WTC11 (cell line): Measurements from ENCODE around the gene PRKCE. TPM values are rescaled to one million over a fixed set of nuclear protein-coding genes. Genes with fewer than 3 reads are reported as not detected.

Source experiments
- ATAC-seq: fragments of 200-7000 bp; cut with Tn5 transposase; 2 replicates; pipeline ENCODE4 v1.10.0; 2021; ENCODE audit warnings: mild to moderate bottlenecking, moderate library complexity
- CTCF ChIA-PET: fragments of 300-600 bp; sonication (Branson Sonifier 250); formaldehyde crosslinking; loops from one replicate; lab custom pipeline; 2021; ENCODE audit warnings: antibody characterized with exemption; lab: Charles Lee
- POLR2A ChIA-PET: fragments of 350-600 bp; sonication (Branson Sonifier 250); formaldehyde crosslinking; loops from one replicate; lab custom pipeline; 2021; ENCODE audit warnings: antibody characterized with exemption; lab: Charles Lee
- DNase-seq: peaks from one replicate; pipeline ENCODE4 v3.0.0; 2021; ENCODE audit warnings: low spot score
- H3K27ac Mint-ChIP-seq: 2 replicates; pipeline ENCODE4 v1.8.0; 2021; ENCODE audit warnings: mixed read lengths
- H3K27me3 Mint-ChIP-seq: 2 replicates; pipeline ENCODE4 v1.8.0; 2021; ENCODE audit warnings: low read depth, mild to moderate bottlenecking, moderate library complexity, mixed read lengths
- H3K36me3 Mint-ChIP-seq: 2 replicates; pipeline ENCODE4 v1.8.0; 2021; ENCODE audit warnings: mixed read lengths
- H3K4me1 Mint-ChIP-seq: 2 replicates; pipeline ENCODE4 v1.8.0; 2022; ENCODE audit warnings: mixed read lengths
- H3K4me3 Mint-ChIP-seq: 2 replicates; pipeline ENCODE4 v1.8.0; 2021; ENCODE audit warnings: mild to moderate bottlenecking, moderate library complexity, mixed read lengths
- H3K9me3 Mint-ChIP-seq: 2 replicates; pipeline ENCODE4 v1.8.0; 2021; ENCODE audit warnings: mixed read lengths
- ATF1 ChIP-seq: sonication (generic); formaldehyde crosslinking; IDR thresholded peaks from 2 replicates; pipeline ENCODE4 v1.8.1; 2023; ENCODE audit warnings: mild to moderate bottlenecking, moderate library complexity, missing genetic modification reagents
- ATF3 ChIP-seq: sonication (generic); formaldehyde crosslinking; conservative IDR thresholded peaks from 2 replicates; pipeline ENCODE4 v1.8.1; 2022; ENCODE audit warnings: mild to moderate bottlenecking, missing genetic modification reagents
- CBFB ChIP-seq: sonication (generic); formaldehyde crosslinking; IDR thresholded peaks from 2 replicates; pipeline ENCODE4 v1.8.1; 2022; ENCODE audit warnings: mild to moderate bottlenecking, low read depth, missing genetic modification reagents
- CREB1 ChIP-seq: sonication (generic); formaldehyde crosslinking; IDR thresholded peaks from 2 replicates; pipeline ENCODE4 v1.8.0; 2023; ENCODE audit warnings: mild to moderate bottlenecking, missing genetic modification reagents
- EMX1 ChIP-seq: fragments of 250-450 bp; sonication (Bioruptor Pico); IDR thresholded peaks from 2 replicates; pipeline ENCODE4 v1.8.0; 2021; ENCODE audit warnings: mild to moderate bottlenecking
- ESRRA ChIP-seq: sonication (generic); formaldehyde crosslinking; IDR thresholded peaks from 2 replicates; pipeline ENCODE4 v1.8.1; 2022; ENCODE audit warnings: mild to moderate bottlenecking, missing genetic modification reagents, borderline replicate concordance
- ETV6 ChIP-seq: sonication (generic); formaldehyde crosslinking; IDR thresholded peaks from 2 replicates; pipeline ENCODE4 v1.8.1; 2022; ENCODE audit warnings: mild to moderate bottlenecking, missing genetic modification reagents
- FOXJ3 ChIP-seq: sonication (generic); formaldehyde crosslinking; IDR thresholded peaks from 2 replicates; pipeline ENCODE4 v1.9.0; 2021; ENCODE audit warnings: missing genetic modification reagents, mild to moderate bottlenecking, borderline replicate concordance
- FOXP4 ChIP-seq: sonication (generic); formaldehyde crosslinking; IDR thresholded peaks from 2 replicates; pipeline ENCODE4 v1.8.0; 2022; ENCODE audit warnings: mild to moderate bottlenecking, missing genetic modification reagents
- JAZF1 ChIP-seq: fragments of 250-450 bp; sonication (Bioruptor Pico); IDR thresholded peaks from 2 replicates; pipeline ENCODE4 v1.9.0; 2021; ENCODE audit warnings: moderate library complexity, mild to moderate bottlenecking, inconsistent platforms
- JUN ChIP-seq: sonication (generic); formaldehyde crosslinking; IDR thresholded peaks from 2 replicates; pipeline ENCODE4 v1.8.0; 2023; ENCODE audit warnings: mild to moderate bottlenecking, missing genetic modification reagents
- KAT7 ChIP-seq: sonication (generic); formaldehyde crosslinking; IDR thresholded peaks from 2 replicates; pipeline ENCODE4 v1.8.1; 2023; ENCODE audit warnings: missing genetic modification reagents, mild to moderate bottlenecking, borderline replicate concordance
- MLX ChIP-seq: sonication (generic); formaldehyde crosslinking; IDR thresholded peaks from 2 replicates; pipeline ENCODE4 v1.8.1; 2023; ENCODE audit warnings: mild to moderate bottlenecking, missing genetic modification reagents, moderate library complexity
- MXD4 ChIP-seq: fragments of 250-450 bp; sonication (Bioruptor Pico); IDR thresholded peaks from 2 replicates; pipeline ENCODE4 v1.8.0; 2021; ENCODE audit warnings: mild to moderate bottlenecking, moderate library complexity, borderline replicate concordance
- NR1H2 ChIP-seq: sonication (generic); formaldehyde crosslinking; IDR thresholded peaks from 2 replicates; pipeline ENCODE4 v1.9.0; 2021; ENCODE audit warnings: mild to moderate bottlenecking, moderate library complexity, missing genetic modification reagents
- PRRX2 ChIP-seq: fragments of 250-450 bp; sonication (Bioruptor Pico); IDR thresholded peaks from 2 replicates; pipeline ENCODE4 v1.8.0; 2021; ENCODE audit warnings: mild to moderate bottlenecking
- ZBTB43 ChIP-seq: sonication (generic); formaldehyde crosslinking; IDR thresholded peaks from 2 replicates; pipeline ENCODE4 v1.8.1; 2023; ENCODE audit warnings: mild to moderate bottlenecking, missing genetic modification reagents
- ZNF263 ChIP-seq: sonication (generic); formaldehyde crosslinking; IDR thresholded peaks from 2 replicates; pipeline ENCODE4 v1.8.1; 2022; ENCODE audit warnings: low read depth, mild to moderate bottlenecking, moderate library complexity, missing genetic modification reagents
- ZNF512 ChIP-seq: sonication (generic); formaldehyde crosslinking; IDR thresholded peaks from 2 replicates; pipeline ENCODE4 v1.8.1; 2022; ENCODE audit warnings: missing genetic modification reagents, borderline replicate concordance
- total RNA-seq: library from RNA; stranded (reverse); gene quantifications from 3 replicates; pipeline ENCODE4 v1.2.3, GENCODE V29; 2021
- TF ChIP-seq, protein P1 (sequence below): sonication (generic); formaldehyde crosslinking; IDR thresholded peaks from 2 replicates; pipeline ENCODE4 v1.8.1; 2022; ENCODE audit warnings: low read depth, mild to moderate bottlenecking, moderate library complexity, missing genetic modification reagents, borderline replicate concordance
- TF ChIP-seq, protein P2 (sequence below): fragments of 250-450 bp; sonication (Bioruptor Pico); IDR thresholded peaks from 2 replicates; pipeline ENCODE4 v1.8.0; 2021; ENCODE audit warnings: mild to moderate bottlenecking
- TF ChIP-seq, protein P3 (sequence below): sonication (generic); formaldehyde crosslinking; IDR thresholded peaks from 2 replicates; pipeline ENCODE4 v1.8.1; 2022; ENCODE audit warnings: mild to moderate bottlenecking, missing genetic modification reagents, moderate library complexity, borderline replicate concordance
- TF ChIP-seq, protein P4 (sequence below): sonication (generic); formaldehyde crosslinking; IDR thresholded peaks from 2 replicates; pipeline ENCODE4 v1.8.1; 2023; ENCODE audit warnings: mild to moderate bottlenecking, missing genetic modification reagents, moderate library complexity

Gene PRKCE
- total RNA-seq, 1 experiment from 2014 or later = 5.8 TPM

DNA sequence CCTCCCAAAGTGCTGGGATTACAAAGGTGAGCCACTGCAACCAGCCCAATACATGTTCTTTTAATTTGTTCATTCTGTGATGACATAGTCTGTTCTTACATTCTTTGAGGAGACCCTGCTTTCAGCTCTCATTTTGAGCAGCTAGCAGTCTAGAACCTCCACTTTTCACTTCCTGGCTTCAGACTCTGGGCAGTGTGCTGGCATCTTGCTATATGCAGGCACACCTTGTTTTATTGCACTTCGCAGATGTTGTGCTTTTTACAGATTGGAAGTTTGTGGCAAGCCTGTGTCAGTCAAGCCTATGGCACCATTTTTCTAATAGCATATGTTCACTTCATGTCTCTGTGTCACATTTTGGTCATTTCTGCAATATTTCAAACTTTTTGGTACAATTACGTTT is 72.4 kb downstream of the PRKCE start:
- Mint-ChIP-seq H3K36me3 (no peaks in the 10 kb centered on the region), H3K27me3 (no peaks in the 10 kb centered on the region), H3K4me1 (peaks cover 12% of the 10 kb centered on the region), H3K9me3 (peaks cover 4% of the 10 kb centered on the region; the same call in 1 of the 2 replicates), H3K4me3 (no peak overlapping the region), H3K27ac (no peak overlapping the region)
- DNase-seq = no peak
- CTCF ChIA-PET = no interaction called here
- no peak for TF ChIP-seq MXD4
- TF ChIP-seq ZNF263 = no peak
- no peak for TF ChIP-seq ESRRA (CRISPR knock-in tag)
- TF ChIP-seq JUN (CRISPR knock-in tag) = no peak
- no peak for TF ChIP-seq FOXJ3 (CRISPR knock-in tag)
- no peak for TF ChIP-seq PRRX2 (CRISPR knock-in tag)
- no peak for TF ChIP-seq KAT7 (CRISPR knock-in tag)
- no peak for TF ChIP-seq FOXP4 (CRISPR knock-in tag)
- TF ChIP-seq, protein P1, sequence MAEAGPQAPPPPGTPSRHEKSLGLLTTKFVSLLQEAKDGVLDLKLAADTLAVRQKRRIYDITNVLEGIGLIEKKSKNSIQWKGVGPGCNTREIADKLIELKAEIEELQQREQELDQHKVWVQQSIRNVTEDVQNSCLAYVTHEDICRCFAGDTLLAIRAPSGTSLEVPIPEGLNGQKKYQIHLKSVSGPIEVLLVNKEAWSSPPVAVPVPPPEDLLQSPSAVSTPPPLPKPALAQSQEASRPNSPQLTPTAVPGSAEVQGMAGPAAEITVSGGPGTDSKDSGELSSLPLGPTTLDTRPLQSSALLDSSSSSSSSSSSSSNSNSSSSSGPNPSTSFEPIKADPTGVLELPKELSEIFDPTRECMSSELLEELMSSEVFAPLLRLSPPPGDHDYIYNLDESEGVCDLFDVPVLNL (CRISPR knock-in tag) = no peak
- TF ChIP-seq, protein P2, sequence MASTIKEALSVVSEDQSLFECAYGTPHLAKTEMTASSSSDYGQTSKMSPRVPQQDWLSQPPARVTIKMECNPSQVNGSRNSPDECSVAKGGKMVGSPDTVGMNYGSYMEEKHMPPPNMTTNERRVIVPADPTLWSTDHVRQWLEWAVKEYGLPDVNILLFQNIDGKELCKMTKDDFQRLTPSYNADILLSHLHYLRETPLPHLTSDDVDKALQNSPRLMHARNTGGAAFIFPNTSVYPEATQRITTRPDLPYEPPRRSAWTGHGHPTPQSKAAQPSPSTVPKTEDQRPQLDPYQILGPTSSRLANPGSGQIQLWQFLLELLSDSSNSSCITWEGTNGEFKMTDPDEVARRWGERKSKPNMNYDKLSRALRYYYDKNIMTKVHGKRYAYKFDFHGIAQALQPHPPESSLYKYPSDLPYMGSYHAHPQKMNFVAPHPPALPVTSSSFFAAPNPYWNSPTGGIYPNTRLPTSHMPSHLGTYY (CRISPR knock-in tag) = no peak
- TF ChIP-seq EMX1 (CRISPR knock-in tag) = no peak
- TF ChIP-seq MLX (CRISPR knock-in tag) = no peak
- TF ChIP-seq, protein P3, sequence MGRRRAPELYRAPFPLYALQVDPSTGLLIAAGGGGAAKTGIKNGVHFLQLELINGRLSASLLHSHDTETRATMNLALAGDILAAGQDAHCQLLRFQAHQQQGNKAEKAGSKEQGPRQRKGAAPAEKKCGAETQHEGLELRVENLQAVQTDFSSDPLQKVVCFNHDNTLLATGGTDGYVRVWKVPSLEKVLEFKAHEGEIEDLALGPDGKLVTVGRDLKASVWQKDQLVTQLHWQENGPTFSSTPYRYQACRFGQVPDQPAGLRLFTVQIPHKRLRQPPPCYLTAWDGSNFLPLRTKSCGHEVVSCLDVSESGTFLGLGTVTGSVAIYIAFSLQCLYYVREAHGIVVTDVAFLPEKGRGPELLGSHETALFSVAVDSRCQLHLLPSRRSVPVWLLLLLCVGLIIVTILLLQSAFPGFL (CRISPR knock-in tag) = no peak
- TF ChIP-seq CBFB (CRISPR knock-in tag) = no peak
- no peak for TF ChIP-seq ZBTB43 (CRISPR knock-in tag)
- no peak for TF ChIP-seq CREB1
- TF ChIP-seq, protein P4, sequence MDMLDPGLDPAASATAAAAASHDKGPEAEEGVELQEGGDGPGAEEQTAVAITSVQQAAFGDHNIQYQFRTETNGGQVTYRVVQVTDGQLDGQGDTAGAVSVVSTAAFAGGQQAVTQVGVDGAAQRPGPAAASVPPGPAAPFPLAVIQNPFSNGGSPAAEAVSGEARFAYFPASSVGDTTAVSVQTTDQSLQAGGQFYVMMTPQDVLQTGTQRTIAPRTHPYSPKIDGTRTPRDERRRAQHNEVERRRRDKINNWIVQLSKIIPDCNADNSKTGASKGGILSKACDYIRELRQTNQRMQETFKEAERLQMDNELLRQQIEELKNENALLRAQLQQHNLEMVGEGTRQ (CRISPR knock-in tag) = no peak
- POLR2A ChIA-PET = no interaction called here
- ATAC-seq = no peak

DNA sequence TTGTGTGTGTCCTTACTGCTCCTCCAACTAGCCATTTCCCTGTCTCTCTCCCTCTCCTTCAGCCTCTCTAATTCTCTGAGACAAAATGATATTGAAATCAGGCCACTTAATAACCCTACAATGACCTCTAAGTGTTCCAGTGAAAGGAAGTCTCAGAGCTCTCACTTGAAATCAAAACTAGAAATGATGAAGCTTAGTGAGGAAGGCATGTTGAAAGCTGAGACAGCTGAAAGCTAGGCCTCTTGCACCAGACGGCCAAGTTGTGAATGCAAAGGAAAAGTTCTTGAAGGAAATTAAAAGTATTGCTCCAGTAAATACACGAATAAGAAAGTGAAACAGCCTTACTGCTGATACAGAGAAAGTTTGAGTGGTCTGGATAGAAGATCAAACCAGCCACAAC is 72.9 kb downstream of the PRKCE start:
- H3K27ac Mint-ChIP-seq = no peak overlapping the region
- H3K9me3 Mint-ChIP-seq = peaks cover 4% of the 10 kb centered on the region; the same call in 1 of the 2 replicates
- H3K4me3 Mint-ChIP-seq = no peak overlapping the region
- POLR2A ChIA-PET = no interaction called here
- H3K4me1 Mint-ChIP-seq = peaks cover 12% of the 10 kb centered on the region
- DNase-seq = no peak
- CTCF ChIA-PET = no interaction called here
- no peak for ATAC-seq
- H3K36me3 Mint-ChIP-seq = no peaks in the 10 kb centered on the region
- TF ChIP-seq ATF3 (CRISPR knock-in tag) (no peak), JAZF1 (no peak), ETV6 (CRISPR knock-in tag) (no peak), ZNF512 (CRISPR knock-in tag) (no peak), ATF1 (CRISPR knock-in tag) (no peak), FOXJ3 (CRISPR knock-in tag) (no peak), NR1H2 (CRISPR knock-in tag) (no peak)
- TF ChIP-seq, protein P2 (CRISPR knock-in tag) = no peak
- H3K27me3 Mint-ChIP-seq = no peaks in the 10 kb centered on the region
